ENCODE measurements around the gene MXI1.

Gene MXI1

DNA sequence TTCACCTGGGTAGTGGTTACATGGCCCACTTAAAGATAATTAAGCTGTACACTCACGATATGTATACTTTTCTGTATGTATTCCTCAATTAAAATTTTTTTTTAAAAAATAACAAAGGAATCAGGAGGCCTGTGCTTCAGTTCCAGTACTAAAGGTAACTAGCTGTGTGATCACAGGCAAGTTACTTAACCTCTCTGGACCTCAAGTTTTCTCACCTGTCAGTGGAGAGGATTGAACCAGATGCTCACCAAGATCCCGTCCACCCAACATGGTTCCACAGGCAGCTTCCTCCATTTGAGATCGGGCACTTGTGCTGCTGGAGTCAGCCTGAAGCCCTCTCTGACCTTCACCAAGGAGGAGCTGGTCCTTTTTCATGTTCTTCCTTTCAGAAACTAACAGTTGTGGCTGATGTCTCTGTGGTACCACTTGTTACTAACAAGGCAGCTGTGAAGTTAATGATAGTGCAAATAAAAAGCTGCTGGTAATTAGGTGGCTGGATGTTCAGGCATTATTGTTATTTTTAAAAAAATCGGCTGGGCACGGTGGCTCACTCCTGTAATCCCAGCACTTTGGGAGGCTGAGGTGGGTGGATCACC lies 126.8 kb downstream of the MXI1 start:
- no peak overlapping the region for H2AFZ ChIP-seq (ENCODE audit: low read length)
- no peaks in the 10 kb centered on the region for H3K27me3 ChIP-seq (ENCODE audit: insufficient read depth, low read length, poor library complexity, severe bottlenecking)
- no peak for TF ChIP-seq CTCF (conservative IDR thresholded peaks at IDR 0.05; ENCODE audit: low read length)
- no peak for TF ChIP-seq EZH2phosphoT487 (IDR thresholded peaks at IDR 0.05; ENCODE audit: borderline replicate concordance)
- no peaks in the 10 kb centered on the region for H3K79me2 ChIP-seq (ENCODE audit: insufficient read depth, low read length)
- no peak overlapping the region for H3K4me3 ChIP-seq (ENCODE audit: low read length, poor library complexity, severe bottlenecking)
- no peaks in the 10 kb centered on the region for H3K9me2 ChIP-seq (replicated peaks; ENCODE audit: low read depth, low read length)
- H3F3A ChIP-seq (ENCODE audit: low read depth): no peaks in the 10 kb centered on the region
- H3K9me3 ChIP-seq (ENCODE audit: insufficient read depth, low read depth, low read length): peaks cover 3% of the 10 kb centered on the region; the same call in 1 of the 2 replicates
- H3K36me3 ChIP-seq (ENCODE audit: insufficient read depth, low read length): no peaks in the 10 kb centered on the region
- H3K4me1 ChIP-seq (ENCODE audit: insufficient read depth, low read length, poor library complexity, severe bottlenecking): peaks cover 4% of the 10 kb centered on the region
- no peak overlapping the region for H3K9ac ChIP-seq (ENCODE audit: low read depth, low read length, poor library complexity, severe bottlenecking)
- no peak overlapping the region for H3K4me2 ChIP-seq (ENCODE audit: low read depth, low read length, poor library complexity, severe bottlenecking)
- H4K20me1 ChIP-seq (ENCODE audit: insufficient read depth, low read length, poor library complexity, severe bottlenecking): no peaks in the 10 kb centered on the region

DNA sequence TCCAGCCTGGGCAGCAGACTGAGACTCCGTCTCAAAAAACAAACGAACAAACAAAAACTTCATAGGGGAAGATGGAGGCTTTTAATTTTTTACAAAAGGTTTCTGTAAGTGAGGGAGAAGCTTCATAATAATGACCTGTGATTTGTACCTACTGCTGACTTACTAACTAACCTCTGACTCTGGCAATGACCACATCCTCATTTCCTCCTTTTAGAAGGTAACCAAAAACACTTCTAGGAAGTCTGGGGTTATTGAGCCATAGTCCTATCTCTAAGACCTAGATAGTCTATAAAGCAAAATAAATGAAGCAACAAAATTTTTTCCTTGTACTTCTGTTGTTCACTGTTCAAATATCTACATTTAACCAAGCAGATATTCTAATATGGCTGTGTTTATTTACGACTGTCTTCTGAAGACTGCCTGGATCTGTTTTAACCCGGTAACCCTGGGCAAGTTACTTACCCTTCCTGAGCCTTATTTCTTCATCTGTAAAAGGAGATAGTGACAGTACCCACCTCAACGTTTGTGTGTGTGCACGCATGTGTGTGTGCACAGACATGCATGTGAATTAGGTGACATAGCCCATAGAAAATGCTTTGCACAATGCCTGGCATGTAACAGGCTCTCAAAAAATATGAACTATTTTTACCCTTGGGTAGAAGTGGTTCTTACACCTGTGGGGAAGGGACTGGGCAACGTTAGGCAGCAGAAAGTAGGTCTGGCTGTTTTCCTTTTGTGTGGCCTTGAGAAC lies 128.1 kb downstream of the MXI1 start:
- no peaks in the 10 kb centered on the region for H3K9me2 ChIP-seq (replicated peaks; ENCODE audit: low read depth, low read length)
- H3K4me1 ChIP-seq (ENCODE audit: insufficient read depth, low read length, poor library complexity, severe bottlenecking): peaks cover 4% of the 10 kb centered on the region
- H4K20me1 ChIP-seq (ENCODE audit: insufficient read depth, low read length, poor library complexity, severe bottlenecking): no peaks in the 10 kb centered on the region
- H3K4me2 ChIP-seq (ENCODE audit: low read depth, low read length, poor library complexity, severe bottlenecking): no peak overlapping the region
- no peaks in the 10 kb centered on the region for H3F3A ChIP-seq (ENCODE audit: low read depth)
- H2AFZ ChIP-seq (ENCODE audit: low read length): no peak overlapping the region
- no peak overlapping the region for H3K4me3 ChIP-seq (ENCODE audit: low read length, poor library complexity, severe bottlenecking)
- peaks cover 2% of the 10 kb centered on the region; the same call in 1 of the 2 replicates for H3K9me3 ChIP-seq (ENCODE audit: insufficient read depth, low read depth, low read length)
- H3K79me2 ChIP-seq (ENCODE audit: insufficient read depth, low read length): no peaks in the 10 kb centered on the region
- H3K9ac ChIP-seq (ENCODE audit: low read depth, low read length, poor library complexity, severe bottlenecking): no peak overlapping the region
- H3K36me3 ChIP-seq (ENCODE audit: insufficient read depth, low read length): no peaks in the 10 kb centered on the region
- H3K27me3 ChIP-seq (ENCODE audit: insufficient read depth, low read length, poor library complexity, severe bottlenecking): no peaks in the 10 kb centered on the region
- no peak for TF ChIP-seq CTCF (conservative IDR thresholded peaks at IDR 0.05; ENCODE audit: low read length)
- TF ChIP-seq EZH2phosphoT487 (IDR thresholded peaks at IDR 0.05; ENCODE audit: borderline replicate concordance): no peak

GRCh38 chr10:110336111-110336721 lies 128.8 kb downstream of the MXI1 start:
- no peaks in the 10 kb centered on the region for H3K27me3 ChIP-seq (ENCODE audit: insufficient read depth, low read length, poor library complexity, severe bottlenecking)
- no peaks in the 10 kb centered on the region; the same call in 1 of the 2 replicates for H3K9me3 ChIP-seq (ENCODE audit: insufficient read depth, low read depth, low read length)
- no peaks in the 10 kb centered on the region for H3F3A ChIP-seq (ENCODE audit: low read depth)
- H3K4me2 ChIP-seq (ENCODE audit: low read depth, low read length, poor library complexity, severe bottlenecking): no peak overlapping the region
- TF ChIP-seq CTCF (conservative IDR thresholded peaks at IDR 0.05; ENCODE audit: low read length): no peak
- no peak for TF ChIP-seq EZH2phosphoT487 (IDR thresholded peaks at IDR 0.05; ENCODE audit: borderline replicate concordance)
- H2AFZ ChIP-seq (ENCODE audit: low read length): no peak overlapping the region
- H3K9me2 ChIP-seq (replicated peaks; ENCODE audit: low read depth, low read length): no peaks in the 10 kb centered on the region
- no peaks in the 10 kb centered on the region for H3K36me3 ChIP-seq (ENCODE audit: insufficient read depth, low read length)
- no peaks in the 10 kb centered on the region for H4K20me1 ChIP-seq (ENCODE audit: insufficient read depth, low read length, poor library complexity, severe bottlenecking)
- peaks cover 4% of the 10 kb centered on the region for H3K4me1 ChIP-seq (ENCODE audit: insufficient read depth, low read length, poor library complexity, severe bottlenecking)
- H3K9ac ChIP-seq (ENCODE audit: low read depth, low read length, poor library complexity, severe bottlenecking): no peak overlapping the region
- H3K79me2 ChIP-seq (ENCODE audit: insufficient read depth, low read length): no peaks in the 10 kb centered on the region
- H3K4me3 ChIP-seq (ENCODE audit: low read length, poor library complexity, severe bottlenecking): no peak overlapping the region

Data from Loucy (cell line).